Choroid plexus epithelial cell (primary cell): ENCODE measurements around the gene IGFBPL1.

Source experiments
- DNase-seq: peaks from one replicate; pipeline ENCODE4 v3.0.0-alpha.2; 2010; ENCODE audit warnings: low read depth
- H3K4me3 ChIP-seq: 2 replicates; pipeline ENCODE4 v1.5.1; 2011; ENCODE audit warnings: low read depth, mild to moderate bottlenecking, control low read depth, low read length, moderate library complexity
- TF ChIP-seq, protein P1 (sequence below): conservative IDR thresholded peaks from 2 replicates; pipeline ENCODE4 v1.5.1; 2011; ENCODE audit warnings: low read depth, mild to moderate bottlenecking, control low read depth, inconsistent platforms, low read length, moderate library complexity

The IGFBPL1 gene

DNA sequence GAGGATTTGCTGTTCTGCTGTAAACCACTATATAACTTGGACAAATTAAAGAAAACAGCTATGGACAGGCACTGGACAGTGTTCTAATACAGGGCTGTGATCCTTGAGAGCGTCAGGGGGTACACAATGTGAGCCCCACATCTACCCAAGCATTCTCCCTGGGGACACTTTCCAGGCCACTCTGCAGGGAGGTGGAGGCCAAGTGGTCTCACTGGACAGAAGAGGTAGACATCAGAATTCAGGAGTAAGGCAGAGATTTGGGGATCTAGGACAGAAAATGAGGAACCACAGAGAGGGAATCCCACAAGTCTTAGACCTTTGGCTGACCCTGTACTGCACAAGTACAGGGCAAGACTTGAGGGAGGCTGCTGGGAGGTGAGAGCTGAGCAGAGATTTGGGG is 3.8 kb upstream of the IGFBPL1 start:
- no peak overlapping the region for H3K4me3 ChIP-seq
- TF ChIP-seq, protein P1, sequence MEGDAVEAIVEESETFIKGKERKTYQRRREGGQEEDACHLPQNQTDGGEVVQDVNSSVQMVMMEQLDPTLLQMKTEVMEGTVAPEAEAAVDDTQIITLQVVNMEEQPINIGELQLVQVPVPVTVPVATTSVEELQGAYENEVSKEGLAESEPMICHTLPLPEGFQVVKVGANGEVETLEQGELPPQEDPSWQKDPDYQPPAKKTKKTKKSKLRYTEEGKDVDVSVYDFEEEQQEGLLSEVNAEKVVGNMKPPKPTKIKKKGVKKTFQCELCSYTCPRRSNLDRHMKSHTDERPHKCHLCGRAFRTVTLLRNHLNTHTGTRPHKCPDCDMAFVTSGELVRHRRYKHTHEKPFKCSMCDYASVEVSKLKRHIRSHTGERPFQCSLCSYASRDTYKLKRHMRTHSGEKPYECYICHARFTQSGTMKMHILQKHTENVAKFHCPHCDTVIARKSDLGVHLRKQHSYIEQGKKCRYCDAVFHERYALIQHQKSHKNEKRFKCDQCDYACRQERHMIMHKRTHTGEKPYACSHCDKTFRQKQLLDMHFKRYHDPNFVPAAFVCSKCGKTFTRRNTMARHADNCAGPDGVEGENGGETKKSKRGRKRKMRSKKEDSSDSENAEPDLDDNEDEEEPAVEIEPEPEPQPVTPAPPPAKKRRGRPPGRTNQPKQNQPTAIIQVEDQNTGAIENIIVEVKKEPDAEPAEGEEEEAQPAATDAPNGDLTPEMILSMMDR, result no peak
- DNase-seq, result no peak

DNA sequence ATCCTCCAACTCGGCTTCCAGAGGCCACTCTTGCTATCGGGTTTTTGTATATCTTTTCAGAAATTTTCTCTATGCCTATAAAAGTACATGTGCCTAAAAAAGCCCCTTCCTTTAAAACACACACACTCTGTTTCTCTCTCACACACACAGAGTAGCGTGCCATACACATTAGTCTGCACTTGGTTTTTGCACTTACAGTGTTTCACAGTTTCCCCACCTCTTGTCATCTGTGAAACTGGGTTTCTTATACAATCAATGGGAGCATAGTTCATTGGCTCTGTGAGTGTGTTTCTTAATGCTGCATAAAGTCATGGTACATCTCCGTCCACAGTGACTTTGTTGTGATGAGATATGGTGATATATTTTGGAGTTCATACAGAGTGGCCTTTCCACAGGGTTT is 664 bp upstream of the IGFBPL1 start:
- no peak for DNase-seq
- TF ChIP-seq, protein P1, result no peak

DNA sequence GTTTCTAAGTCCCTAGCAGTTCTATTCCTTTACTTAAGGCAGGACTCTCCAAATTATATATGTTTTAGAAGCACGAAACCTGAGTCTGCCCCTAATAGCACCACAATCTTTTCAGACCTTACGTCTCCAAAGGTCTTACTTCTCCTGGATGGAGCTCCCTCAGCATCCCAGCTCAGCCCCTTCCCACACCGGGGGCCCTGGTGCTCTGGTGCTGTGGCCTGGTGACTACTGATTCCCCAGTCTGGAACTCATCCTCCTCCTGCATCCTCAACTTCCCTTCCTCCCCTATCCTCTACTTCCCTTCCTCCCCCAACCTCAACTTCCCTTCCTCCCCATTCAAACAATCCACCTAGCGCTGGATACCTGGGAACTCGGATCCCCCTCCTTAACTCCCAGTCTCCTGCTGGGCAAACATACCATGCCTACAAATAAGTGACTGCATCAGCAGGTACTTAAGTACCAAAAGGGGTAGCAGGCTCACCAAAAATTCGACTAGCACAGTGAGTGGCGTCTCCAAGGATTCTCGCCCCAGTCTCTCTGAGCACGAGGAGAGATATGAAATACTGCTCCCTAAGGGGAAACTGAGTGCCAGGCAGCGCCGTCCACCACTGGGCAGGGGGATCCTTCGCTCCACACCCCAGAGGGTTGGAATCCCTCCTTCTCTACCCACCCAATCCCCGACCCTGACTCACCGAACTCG is 831 bp downstream of the IGFBPL1 start:
- H3K4me3 ChIP-seq, result no peak overlapping the region

More for the DNA sequence above, 664 bp upstream of the IGFBPL1 start:
- no peak overlapping the region for H3K4me3 ChIP-seq

DNA sequence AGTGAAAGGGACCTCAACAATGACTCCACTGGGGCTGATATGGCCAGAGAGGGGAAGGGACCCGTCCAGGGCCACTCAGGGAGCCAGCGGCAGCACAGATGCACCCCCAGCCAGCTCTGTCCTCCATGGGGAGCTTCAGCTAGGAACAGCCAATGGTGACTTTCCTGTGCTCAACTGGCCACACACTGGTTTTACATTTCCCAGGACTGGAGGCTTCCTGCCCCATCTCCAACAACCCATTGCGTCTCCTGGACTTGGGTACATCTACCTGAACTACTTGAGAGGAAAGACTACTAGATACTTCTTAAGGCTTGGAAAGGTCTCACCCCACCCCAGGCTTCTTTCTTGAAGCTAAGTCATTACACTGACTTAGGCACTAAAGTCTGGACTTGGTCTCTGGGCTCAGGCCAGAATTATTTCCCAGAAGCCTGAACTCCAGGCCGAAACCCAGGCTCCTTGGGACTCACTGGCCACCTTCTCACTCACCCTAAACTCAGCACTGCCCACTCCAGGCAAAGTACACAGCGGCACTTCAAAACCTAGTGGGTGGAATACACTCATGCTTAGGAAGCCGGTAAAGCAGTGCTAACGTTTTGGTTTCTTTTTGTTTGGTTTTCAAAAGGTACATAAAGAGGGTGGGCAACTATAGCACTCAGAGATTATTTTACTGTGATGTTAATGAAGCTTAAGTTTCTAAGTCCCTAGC is 1.5 kb downstream of the IGFBPL1 start:
- no peak overlapping the region for H3K4me3 ChIP-seq
- DNase-seq, result no peak
- TF ChIP-seq, protein P1, result no peak

More for the DNA sequence above, 831 bp downstream of the IGFBPL1 start:
- no peak for DNase-seq
- TF ChIP-seq, protein P1, result no peak

DNA sequence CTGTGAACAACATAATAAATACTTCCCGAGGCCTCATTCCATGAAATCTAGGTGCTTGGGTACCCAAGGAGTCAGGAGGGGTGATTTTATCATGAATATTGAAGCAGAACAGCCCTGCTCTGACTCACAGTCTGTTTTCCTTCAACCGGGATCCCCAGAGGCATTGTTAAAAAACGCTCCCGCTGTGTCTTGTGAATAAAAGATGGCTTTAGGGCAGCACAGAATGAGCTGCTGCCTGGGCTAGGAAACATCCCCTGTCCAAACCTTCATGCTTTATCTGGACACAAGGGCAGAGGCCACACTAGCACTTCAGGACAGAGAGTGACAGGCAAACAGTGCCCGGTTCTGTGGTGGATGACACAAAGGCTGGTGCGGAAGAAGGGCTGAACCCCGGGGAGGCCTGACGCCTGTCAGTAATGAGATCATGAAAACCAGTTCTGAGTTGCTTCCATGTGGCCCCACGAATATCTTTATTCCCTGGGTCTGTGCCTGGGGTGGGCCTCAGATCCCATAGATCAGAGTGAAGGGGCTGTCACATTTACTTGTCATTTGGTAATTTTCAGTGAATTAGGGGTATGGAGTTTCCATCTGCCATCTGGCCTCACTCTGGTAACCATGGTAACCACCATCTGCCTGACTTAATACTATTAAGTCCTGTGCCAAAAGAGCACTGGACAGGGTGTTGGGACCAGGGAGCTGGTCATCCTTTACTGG is 2.6 kb downstream of the IGFBPL1 start:
- TF ChIP-seq, protein P1, result no peak
- no peak overlapping the region for H3K4me3 ChIP-seq
- peak; percentile 16 for DNase-seq

DNA sequence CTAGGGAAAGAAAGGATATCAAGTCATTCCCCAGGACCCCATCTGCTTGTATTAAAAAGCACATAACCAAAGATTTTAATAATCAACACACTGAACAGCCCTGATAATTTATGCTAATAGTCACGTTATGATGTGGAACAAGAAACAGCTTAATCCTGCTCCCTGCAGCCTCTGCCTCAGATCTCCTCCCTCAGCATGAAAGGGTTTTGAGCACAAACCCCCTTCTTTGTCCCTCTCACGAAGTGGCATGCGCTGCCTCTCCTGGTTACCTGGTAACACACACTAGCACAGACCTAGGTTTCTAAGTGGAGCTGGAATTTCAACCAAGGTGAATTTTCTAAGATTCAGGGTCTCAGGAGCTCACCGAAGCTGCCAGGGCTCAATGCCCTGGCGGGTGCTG is 5.1 kb downstream of the IGFBPL1 start:
- DNase-seq, result no peak
- no peak overlapping the region for H3K4me3 ChIP-seq
- TF ChIP-seq, protein P1, result no peak
